ENCODE results near the gene PITPNB.

Gene PITPNB

DNA sequence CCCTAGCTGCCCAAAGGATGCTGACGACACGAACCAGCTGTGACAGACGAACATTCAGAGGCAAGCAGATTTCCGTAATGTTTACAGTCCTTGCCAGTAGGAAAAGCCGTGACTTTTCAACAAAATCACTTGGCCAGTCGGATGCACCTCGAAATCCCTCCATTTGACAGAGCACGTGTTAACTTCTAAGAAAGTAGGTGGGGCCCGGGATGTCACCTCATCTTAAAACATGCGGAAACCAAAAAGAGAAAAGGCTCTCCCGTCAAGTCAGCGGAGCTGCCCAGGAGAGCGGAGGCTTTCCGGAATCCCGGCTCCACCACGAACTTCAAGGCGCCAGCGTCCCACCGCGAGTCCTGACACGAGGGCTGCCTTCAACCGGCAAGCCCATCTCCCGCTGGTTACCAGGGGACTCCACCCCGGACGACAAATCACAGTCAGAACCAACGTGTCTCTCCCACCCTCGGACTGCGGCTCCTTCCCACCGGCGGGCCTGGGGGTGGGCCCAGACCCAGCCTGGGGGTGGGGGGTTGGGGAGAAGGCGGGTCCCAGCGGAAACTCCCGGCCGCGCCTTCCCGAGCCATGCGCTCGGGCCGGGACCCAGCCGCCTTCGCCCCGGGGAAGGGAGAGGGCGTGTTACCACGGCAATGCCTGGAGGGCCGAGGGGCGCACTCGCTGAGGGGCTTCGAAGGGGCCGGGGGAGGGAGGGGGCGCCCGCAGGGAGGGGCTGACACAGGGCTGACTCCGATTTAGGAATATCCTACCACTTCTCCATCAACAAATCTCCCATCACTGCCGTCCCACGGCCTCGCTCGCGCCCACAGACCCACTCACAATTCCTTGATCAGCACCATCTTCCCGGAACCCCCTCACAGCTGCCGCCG lies 475 bp downstream of the PITPNB start:
- peak; percentile 50 for DNase-seq

DNA sequence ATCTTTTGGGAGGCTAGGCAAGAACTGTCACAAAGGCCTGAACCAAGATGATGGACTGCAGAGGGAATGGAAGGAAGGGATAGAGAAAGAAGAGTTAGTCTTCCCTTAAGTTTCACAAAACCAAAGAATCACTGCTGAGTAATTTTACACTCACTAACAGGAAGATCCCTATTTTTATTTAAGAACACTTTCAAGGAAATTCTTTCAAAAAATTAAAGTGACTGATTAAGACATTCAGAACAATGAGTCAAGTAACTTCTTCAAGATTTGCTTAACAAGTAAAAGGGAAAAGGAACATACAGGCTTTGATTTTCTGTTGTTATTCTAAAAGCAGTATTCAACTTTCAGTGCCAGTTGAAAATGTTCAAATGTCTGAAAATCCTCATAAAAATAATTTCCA lies 3.1 kb downstream of the PITPNB start:
- no peak for DNase-seq

DNA sequence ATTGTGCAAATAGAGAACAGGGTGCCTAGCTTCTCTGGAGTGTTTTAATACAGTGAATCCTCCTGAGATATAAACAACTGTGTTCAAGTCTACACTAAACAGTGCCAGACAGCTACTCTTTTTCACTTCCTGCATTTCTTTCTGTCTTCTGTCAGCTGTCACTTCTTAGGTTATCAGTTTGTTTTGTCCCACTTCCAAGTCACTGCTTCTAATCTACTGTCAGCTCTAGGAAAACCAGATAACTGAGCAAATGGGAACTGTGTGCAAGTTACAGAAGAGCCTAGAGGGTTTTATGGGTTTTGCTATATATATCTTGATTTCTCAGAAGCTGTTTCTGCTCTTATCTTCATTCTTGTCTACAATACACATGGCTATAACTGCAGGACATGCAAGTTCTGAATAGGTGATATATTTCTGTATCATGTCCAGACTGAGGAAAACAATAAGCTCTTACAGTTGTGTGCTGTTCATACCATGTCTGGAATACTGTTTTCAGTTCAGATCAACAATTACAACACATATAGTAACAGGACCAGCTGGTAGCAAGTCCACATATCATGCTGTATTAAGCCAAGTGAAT lies 5.8 kb downstream of the PITPNB start:
- no peak for DNase-seq

DNA sequence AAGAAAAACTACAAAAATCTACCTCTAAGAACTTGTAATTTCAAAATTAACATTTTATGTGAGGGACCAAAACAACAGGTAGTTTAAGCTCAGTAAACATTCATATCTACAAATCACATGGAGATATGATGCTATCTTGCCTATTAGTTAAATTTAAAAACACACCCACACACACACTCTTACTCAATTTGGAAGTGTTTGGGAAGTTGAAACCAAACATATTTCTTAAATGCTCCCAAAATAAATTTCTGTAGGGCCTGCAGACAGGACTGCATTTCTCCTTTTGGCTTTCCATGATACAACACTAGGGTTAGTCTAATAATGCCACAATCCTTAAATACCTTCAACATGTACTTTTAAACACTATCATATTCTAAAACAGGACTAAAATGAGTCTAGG lies 7.0 kb downstream of the PITPNB start:
- DNase-seq, result no peak

DNA sequence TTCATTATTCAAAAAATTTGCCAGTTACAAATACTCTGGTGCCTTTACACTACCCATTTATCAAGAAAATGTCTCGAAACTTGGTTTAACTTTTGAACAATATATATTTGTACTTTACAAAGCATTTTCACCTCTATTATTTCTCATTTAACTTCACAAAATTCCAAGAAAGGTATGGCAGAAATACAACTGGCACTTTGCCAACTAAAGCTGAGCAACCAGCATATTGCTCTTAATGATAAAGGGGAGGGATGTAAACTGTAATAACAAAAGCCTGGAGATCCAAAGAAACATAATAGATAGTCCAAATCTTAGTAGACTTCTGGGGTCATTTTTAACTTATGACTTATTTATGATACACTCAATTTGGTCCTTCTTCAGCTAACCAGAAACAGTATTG lies 7.7 kb downstream of the PITPNB start:
- no peak for DNase-seq

DNA sequence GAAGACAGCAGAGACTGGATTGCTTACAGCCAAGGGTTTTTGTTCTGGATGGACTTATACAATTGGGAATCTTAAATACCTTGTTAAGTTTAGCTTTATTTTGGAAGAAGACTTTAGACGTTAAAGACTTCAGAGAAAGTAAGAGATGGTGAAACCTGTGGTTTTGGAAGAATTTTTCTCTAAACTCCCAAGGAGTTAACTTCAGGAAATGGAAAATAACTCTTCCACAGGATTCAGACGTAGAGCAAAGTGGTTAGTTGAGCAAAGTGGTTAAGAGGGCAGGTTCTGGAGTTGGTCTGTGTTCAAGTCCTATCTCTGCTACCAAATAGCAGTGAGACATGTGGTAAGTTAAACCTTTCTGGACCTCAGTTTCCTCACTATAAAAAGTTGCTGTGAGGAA lies 12.8 kb downstream of the PITPNB start:
- DNase-seq, result no peak

DNA sequence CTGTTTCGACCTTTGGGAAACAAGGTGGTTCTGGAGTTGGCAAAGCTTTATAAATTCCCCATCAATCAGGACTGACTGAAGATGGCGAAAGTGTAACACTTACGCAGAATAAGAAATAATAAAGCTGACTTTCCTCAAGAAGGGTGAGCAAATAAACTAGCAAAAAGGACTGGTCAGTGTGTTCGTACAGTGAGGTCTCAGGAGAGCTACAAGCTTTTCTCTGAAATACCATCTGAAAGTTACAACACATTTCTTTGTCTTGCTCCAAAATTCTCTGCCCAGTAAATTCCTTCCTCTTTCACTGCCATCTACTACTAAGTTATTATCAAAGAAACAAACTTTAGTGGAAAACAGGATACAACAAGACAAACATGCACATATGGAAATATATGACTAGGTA lies 13.4 kb downstream of the PITPNB start:
- no peak for DNase-seq

DNA sequence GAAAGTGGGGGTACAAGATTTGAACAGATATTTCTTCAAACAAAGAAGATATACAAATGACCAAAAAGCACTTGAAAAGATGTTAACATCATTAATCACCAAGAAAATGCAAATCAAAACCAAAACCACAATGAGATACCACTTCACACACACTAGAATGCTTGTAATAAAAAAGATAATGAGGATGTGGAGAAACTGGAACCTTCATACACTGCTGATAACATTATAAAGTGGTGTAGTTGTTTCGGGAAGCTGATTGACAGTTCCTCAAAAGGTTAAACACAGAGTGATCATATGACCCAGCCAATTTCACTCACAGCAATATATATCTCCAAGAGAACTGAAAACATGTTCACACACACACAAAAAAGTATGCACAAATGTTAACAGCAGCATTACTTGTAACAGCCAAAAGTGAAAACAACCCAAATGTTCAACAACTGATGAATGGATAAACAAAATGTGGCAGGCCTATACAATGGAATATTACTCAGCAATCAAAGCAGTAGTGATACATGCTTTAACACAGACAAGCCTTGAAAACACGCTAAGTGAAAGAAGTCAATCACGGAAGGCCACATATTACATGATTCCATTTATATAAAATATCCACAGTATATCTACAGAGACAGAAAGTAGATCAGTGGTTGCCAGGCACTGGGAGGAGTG lies 15.1 kb downstream of the PITPNB start:
- DNase-seq, result no peak

DNA sequence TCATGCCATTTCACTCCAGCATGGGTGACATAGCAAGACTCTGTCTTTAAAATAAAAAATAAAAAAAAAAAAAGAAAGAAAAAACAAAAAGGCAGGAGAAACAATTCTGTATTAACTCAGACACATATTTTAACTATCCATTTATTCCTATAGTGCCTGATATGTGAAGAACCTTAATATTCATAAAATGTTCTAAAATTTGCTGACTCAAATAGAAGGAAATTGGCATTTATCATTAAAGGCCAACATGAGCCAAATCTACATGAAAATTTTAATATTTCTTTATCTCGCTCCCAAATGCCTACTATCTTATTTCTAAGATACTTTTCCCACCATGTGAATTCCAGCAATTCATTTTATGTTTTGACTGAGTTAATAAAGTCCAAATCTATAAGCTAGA lies 18.9 kb downstream of the PITPNB start:
- DNase-seq, result no peak

DNA sequence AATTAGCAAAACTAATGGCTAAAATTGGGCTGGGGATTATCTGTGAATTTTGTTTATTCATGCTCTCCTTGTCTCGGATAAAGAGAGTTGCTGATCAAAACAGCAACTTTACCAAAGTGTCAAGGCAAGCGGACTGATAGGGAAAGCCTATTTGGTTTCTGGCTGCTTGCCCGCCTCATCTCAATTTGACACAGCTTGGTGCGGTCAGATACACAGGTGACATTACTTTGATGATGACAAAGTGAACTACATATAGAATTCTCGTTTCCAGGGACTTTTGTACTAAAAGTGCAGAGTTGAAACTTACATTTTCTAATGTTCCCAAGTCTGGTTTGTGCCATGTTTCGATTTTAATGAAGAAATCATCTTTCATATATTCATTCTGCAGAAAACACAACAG lies 22.8 kb downstream of the PITPNB start:
- no peak for DNase-seq

DNA sequence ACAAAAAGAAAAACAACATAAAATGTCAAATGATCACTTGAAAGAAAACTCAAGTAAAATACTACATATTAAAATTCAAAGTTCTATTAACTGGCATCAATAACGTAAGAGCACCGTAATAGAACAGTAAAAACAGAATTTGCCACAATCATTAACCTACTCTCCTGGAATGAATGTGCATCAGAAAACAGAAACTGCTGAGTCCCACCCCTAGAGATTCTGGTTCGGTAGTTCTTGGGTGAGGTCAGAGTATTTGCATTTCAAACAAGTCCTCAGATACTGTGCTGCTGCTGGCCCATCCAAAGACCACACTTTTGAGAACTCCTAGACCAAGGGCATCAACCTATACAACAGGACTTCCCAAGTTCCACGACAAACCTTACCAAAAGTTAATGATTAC lies 23.5 kb downstream of the PITPNB start:
- no peak for DNase-seq

DNA sequence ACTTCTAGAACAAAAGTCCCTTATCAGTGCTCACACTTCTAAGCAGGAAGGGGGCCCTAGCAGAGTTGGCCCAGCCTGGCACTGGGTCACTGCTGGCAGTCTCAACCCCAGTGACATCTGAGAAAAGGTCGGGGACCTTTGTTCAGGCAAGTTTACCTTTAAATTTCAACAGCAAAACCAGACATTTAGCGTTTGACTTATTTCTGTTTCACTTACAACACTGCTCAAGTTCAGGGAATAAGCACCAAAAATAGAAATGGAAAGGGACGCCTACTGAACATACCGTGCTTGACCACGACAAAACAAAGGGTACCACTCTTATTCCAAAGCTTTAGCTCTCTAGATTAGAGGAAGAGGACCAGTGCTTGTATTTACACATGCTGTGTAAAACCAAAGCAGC lies 26.2 kb downstream of the PITPNB start:
- DNase-seq, result no peak

DNA sequence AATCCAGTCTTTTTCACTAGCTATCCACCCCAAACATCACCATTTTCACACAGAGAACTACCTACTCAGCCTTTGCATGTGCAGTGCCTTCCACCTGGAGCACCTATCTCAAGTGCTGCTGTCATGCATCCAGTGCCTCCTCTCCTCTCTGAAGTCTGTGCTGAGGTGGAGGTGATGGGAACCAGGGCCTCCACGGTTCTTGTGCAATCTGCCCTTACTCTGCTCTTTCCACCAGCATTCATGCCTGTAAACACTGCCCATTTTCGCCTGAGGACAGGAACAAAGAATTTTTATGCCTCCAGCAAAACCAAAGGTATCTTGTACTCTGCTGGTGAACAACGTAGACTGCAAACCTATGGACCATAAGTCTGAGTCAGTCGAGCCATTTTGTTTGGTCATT lies 27.0 kb downstream of the PITPNB start:
- DNase-seq, result no peak

DNA sequence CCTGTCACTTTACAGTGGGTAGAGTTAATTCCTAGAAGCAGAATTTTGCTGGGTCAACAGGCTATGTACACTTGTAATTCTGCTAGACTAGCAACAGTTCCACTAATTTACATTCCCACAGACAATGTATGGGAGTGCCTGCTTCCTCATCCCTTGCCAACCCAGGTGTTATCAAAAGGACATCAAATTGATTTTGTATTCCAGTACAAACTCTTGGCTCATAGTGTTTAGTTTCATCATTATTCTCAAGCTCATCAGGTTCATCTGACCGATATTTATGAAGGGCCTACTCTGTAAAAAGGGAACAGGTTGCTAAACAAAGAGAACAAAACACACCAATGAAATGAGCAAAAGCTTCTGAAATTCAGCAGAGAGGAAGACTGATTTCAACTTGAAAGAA lies 30.7 kb downstream of the PITPNB start:
- DNase-seq, result no peak

DNA sequence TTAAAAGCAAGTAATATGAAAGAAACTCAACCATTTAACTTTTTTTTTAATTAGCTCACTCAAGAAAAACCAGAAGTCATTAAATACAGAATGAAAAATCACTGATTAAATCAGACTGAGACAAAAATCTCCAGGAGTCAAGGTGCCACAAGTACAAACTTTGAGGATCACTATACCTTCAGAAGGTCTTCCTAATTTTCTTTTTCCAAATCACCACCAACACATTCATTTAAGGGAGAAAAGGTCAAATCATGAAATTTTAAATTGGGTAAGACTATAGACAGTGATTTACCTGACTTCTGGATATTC lies 32.3 kb downstream of the PITPNB start:
- no peak for DNase-seq

DNA sequence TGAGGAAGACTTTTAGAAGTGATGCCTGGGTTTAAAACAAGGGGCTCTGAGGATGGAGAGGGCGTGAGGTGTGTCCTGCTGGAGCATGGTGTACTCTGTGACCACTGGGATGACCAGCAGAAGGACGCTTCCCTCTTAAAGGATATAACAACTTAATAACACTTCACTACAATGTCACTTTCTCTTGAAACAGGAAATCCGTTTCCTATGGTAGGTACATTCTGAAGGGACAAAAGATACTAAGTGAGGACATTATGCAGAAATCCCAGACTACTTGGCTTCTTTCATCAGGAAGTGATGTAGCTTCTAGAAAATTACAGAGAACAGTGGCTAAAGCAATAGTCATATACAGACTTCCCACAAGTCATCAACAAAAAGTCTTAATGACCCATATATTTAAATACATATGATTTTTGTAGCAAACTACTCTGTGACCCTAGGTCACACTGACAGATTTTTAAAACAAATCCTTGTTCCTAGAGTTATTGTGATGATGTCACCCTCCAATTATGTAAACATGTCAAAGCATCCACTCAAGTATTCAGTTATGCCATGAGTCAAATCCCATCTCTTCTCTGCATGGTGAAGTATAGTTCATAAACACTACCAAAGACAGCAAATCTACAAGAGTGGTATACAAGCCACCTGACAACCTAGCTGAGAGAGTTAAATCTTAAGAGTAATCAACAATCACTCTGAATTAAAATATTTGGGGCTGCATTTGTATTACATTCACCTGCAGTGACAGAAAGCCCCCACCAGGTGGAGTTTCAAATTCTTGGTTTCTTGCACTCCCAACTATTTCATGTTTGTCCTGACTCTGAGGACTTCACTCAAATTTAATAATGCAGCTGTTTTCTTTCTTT lies 32.8 kb downstream of the PITPNB start:
- no peak for DNase-seq

DNA sequence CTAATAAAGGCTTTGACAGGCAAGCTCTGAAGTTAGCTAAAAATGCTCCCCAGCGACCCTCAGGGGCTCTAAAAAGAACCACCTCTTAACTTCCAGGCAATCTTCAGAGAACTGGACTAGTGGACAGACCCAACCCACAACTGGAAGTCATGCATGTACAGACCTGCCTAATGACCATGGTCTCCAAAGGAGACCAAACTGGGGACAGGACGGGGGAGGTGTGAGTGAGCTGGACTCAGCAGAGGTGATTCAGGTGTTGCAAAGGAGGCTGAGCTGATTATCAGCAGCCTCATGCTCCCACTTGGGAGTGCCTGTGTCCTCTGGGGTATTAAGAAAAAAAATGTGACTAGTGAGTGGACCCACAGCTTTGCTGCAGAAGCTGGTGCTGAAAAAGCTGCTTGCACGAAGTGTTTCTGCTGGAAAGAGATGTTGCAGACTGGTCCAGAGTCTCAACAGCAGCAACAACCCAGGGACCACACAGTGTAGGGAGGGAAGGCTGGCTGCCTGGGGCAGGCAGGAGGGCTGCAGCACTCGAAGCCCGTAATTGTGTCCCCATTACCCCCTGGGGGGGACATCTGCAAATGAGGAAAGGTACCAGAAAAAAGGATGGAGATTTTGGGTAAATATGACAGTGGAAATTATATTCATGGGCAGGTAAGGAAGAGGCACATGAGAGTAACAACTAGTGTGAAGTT lies 35.3 kb downstream of the PITPNB start:
- DNase-seq, result no peak

DNA sequence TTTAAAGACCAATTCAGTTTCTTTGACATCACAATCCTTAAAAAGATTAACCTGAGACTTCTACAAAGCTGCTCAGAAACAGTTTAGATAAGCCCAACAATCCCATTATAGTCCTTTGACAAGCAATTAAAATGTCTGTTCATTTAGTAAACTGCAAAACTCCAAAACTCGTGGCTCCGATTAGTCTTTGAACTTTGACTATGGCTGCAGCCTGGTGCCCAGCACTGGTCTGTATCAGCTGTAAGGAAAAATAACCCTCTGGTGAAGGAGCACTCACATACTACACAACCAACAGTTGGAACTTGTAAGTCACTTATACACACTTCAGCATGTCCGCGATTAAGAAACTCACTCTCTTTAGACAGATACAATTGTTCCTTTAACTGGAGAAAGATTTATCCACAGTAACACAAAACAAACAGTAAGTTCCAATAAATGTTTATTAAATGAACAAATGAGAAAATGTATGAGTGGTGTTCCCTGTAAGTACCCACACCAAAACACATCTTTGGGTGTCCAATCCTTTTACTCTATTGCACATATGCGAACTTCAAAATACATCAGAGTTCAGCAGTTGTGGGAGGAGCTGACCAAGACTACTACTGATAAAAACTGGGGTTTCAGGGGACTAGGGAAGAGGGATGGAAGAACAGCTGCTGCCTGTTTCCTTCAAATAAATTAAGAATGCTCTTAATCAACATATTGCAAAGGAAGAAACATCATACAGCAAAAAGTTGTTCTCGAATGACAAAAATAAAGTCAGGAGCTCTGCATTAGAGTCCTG lies 36.4 kb downstream of the PITPNB start:
- no peak for DNase-seq

DNA sequence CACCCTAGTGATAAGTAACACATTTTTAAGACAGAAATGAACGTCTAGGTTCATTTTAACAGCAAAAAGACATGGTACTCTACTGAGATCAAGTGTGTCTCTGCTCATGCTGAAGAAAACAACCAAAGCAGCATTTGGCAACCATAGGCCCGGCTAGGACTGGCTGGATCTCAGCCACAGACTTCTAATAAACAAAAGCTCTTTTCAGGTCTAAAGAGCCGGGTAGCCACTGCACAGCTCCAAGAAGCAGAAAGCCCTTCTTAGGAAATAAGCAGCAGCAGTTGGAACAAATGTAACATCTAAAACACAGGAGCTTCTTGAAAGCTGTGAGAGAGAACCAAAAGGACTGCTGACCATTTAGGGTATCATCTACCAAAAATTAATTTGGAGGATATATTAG lies 37.6 kb downstream of the PITPNB start:
- no peak for DNase-seq

DNA sequence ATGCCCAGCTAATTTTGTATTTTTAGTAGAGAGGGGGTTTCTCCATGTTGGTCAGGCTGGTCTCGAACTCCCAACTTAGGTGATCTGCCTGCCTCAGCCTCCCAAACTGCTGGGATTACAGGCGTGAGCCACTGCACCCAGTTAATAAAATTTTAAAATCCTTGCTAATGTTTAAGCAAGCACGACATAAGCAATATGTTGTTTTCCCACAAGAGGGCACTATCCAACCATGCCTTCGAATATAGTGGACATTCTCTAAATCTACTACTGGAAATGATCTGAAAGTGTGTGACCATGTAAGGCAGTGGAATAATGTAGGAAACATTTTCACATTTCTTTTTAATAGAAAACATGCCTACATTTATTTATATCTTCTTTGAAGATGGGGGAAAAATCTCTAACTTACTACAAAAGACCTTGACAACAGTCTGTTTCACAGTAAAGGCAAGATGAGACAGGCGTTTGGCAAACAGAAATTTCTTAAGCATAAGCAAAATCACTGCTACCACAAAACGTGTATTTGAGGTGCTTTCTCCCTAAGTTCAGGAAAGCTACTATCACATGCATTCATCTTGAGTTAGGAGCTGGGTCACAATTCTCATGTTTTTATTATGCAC lies 38.2 kb downstream of the PITPNB start:
- DNase-seq, result peak; percentile 55

DNA sequence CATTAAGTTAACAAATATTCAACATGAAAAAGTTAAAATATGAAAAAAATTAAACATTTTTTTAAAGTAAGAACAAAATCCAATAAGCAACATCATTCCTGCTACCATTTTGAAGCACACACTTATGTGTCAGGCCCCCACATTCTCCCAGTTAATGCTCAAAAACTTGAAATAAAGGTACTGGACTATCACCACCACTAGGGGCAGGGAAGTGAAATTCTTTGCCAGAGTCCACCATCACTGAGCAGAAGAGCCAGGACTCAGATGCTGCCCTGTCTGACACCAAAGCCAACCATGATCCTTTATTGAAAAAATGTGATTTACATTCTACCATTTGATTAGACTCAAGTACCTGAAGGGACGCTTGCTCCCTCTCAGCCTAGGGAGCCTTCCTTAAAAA lies 39.1 kb downstream of the PITPNB start:
- DNase-seq, result peak; percentile 28

DNA sequence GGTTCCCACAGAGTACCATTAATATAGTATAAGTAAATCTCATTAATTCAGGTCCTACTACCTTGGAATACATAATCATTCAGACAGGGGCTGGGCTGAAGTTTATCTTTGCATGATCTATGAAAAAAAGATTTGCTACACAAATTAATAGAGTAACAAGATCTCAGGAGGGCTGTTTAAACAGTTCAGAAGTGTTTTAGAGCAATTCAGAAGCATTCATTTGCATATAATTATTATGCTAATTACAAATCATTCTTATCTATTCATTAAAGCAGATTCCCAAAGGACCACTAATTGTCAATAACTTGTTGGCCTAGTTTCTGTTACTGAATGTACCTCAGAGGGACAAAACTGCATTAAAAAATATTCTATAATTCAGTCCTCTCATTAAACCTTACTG lies 40.5 kb downstream of the PITPNB start:
- no peak for DNase-seq

Data from NCI-H2171 treated with DMSO at 0.1 percent for 48 hours (cell line).